Caco-2 (cell line): ENCODE measurements around the gene DSC1. TPM values are rescaled to one million over a fixed set of nuclear protein-coding genes. Genes with fewer than 3 reads are reported as not detected.

Source experiments
- BruUV-seq: library from RNA; stranded (reverse); fragments of 400-500 nt; replicated peaks from 2 replicates; lab custom pipeline; 2021; lab: Mats Ljungman, UMichigan
- CTCF ChIA-PET: fragments of 300-600 bp; sonication (Branson Sonifier 250); formaldehyde crosslinking; loops from one replicate; lab custom pipeline; 2022; ENCODE audit warnings: antibody characterized with exemption; lab: Charles Lee
- POLR2A ChIA-PET: fragments of 300-600 bp; sonication (Branson Sonifier 250); formaldehyde crosslinking; loops from one replicate; lab custom pipeline; 2022; ENCODE audit warnings: antibody characterized with exemption; lab: Charles Lee
- DNase-seq, 2 experiments: peaks; one replicate each; pipeline versions ENCODE4 v3.0.0 to v3.0.0-alpha.2; 2020 to 2022
- H3K27me3 ChIP-seq: replicated peaks from 2 replicates; pipeline ENCODE4 v1.6.0; 2011; ENCODE audit warnings: low read length; ENCODE audit not compliant: control insufficient read depth, insufficient read depth
- H3K36me3 ChIP-seq: 2 replicates; pipeline ENCODE4 v1.5.1; 2011; ENCODE audit warnings: low read length; ENCODE audit not compliant: control insufficient read depth, insufficient read depth
- H3K4me1 ChIP-seq: fragments of 250-450 bp; sonication (Bioruptor Pico); 2 replicates; pipeline ENCODE4 v1.5.1; 2020; ENCODE audit warnings: mild to moderate bottlenecking
- H3K4me3 ChIP-seq: 2 replicates; pipeline ENCODE4 v1.5.1; 2011; ENCODE audit warnings: low read depth, mild to moderate bottlenecking, control low read depth, low read length
- H3K9me3 ChIP-seq: fragments of 250-450 bp; sonication (Bioruptor Pico); 2 replicates; pipeline ENCODE4 v1.5.1; 2020; ENCODE audit warnings: mild to moderate bottlenecking, moderate library complexity
- H3K27ac Mint-ChIP-seq: one replicate; pipeline ENCODE4 v1.8.0; 2022; ENCODE audit warnings: mixed read lengths; ENCODE audit not compliant: unreplicated experiment
- H3K27me3 Mint-ChIP-seq: one replicate; pipeline ENCODE4 v1.8.0; 2022; ENCODE audit warnings: mixed read lengths; ENCODE audit not compliant: insufficient read depth, unreplicated experiment
- H3K36me3 Mint-ChIP-seq: one replicate; pipeline ENCODE4 v1.8.0; 2022; ENCODE audit warnings: mild to moderate bottlenecking, mixed read lengths; ENCODE audit not compliant: insufficient read depth, unreplicated experiment
- H3K4me1 Mint-ChIP-seq: one replicate; pipeline ENCODE4 v1.8.0; 2022; ENCODE audit warnings: low read depth, mixed read lengths; ENCODE audit not compliant: unreplicated experiment
- H3K4me3 Mint-ChIP-seq: one replicate; pipeline ENCODE4 v1.8.0; 2022; ENCODE audit warnings: mild to moderate bottlenecking, moderate library complexity, mixed read lengths; ENCODE audit not compliant: unreplicated experiment
- H3K9me3 Mint-ChIP-seq: one replicate; pipeline ENCODE4 v1.8.0; 2022; ENCODE audit warnings: mixed read lengths; ENCODE audit not compliant: unreplicated experiment
- intact Hi-C: fragments of 100-400 bp; cut with micrococcal nuclease; formaldehyde crosslinking; loops from one replicate; pipeline ENCODE4 v1.10.0; 2022; ENCODE audit not compliant: unreplicated experiment
- total RNA-seq: library from RNA; stranded (reverse); gene quantifications from 2 replicates; pipeline ENCODE4 v1.2.3, GENCODE V29; 2022
- TF ChIP-seq, protein P1 (sequence below), 2 experiments: fragments of 200-600 bp in 1 of 2; IDR thresholded peaks; 1 replicate in 1 of 2; 2 replicates in 1 of 2; pipeline versions ENCODE4 v1.5.1 to v1.8.0; 2011 to 2022; ENCODE audit warnings: antibody characterized with exemption in 1 of 2, control low read depth in 1 of 2, inconsistent platforms in 1 of 2, low read depth in 1 of 2, low read length in 1 of 2, mild to moderate bottlenecking in 1 of 2, moderate library complexity in 1 of 2; ENCODE audit not compliant: insufficient read depth in 1 of 2, severe bottlenecking in 1 of 2, unreplicated experiment in 1 of 2

The DSC1 gene
- total RNA-seq, 1 experiment from 2014 or later: 0.11 TPM

DNA sequence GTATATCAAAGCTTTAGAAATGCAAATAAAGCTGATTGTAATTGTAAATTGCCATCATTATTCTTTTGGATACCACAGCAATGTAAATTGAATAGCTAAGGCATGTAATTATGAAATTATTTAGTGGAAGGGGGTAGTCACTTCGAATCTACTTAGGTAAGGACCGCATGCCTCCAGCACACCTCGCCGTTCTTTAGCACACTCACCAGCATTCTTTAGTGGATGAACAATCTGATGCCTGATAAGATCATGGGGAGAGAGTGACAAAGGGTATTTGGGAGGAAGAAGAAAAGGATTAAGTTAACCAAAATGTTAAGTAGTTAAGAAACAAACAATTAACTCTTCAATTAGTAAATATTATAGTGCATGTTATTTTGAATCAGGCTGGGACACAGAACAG is 46.4 kb upstream of the DSC1 start:
- Mint-ChIP-seq H3K4me3 (no peak overlapping the region), H3K4me1 (peaks cover 50% of the 10 kb centered on the region), H3K36me3 (no peaks in the 10 kb centered on the region), H3K27ac (no peak overlapping the region), H3K27me3 (no peaks in the 10 kb centered on the region), H3K9me3 (peaks cover 8% of the 10 kb centered on the region)
- BruUV-seq: no TSS peak
- Histone ChIP-seq H3K36me3 (no peaks in the 10 kb centered on the region), H3K9me3 (no peaks in the 10 kb centered on the region), H3K4me3 (no peak overlapping the region), H3K4me1 (peaks cover 18% of the 10 kb centered on the region), H3K27me3 (no peaks in the 10 kb centered on the region)
- ChIA-PET CTCF (interaction anchor here (1.4 kb wide), 1 partner anchor 32 kb away, joined by 4 read pairs; no protein-coding TSS in a partner anchor), POLR2A (no interaction called here)
- TF ChIP-seq, protein P1, sequence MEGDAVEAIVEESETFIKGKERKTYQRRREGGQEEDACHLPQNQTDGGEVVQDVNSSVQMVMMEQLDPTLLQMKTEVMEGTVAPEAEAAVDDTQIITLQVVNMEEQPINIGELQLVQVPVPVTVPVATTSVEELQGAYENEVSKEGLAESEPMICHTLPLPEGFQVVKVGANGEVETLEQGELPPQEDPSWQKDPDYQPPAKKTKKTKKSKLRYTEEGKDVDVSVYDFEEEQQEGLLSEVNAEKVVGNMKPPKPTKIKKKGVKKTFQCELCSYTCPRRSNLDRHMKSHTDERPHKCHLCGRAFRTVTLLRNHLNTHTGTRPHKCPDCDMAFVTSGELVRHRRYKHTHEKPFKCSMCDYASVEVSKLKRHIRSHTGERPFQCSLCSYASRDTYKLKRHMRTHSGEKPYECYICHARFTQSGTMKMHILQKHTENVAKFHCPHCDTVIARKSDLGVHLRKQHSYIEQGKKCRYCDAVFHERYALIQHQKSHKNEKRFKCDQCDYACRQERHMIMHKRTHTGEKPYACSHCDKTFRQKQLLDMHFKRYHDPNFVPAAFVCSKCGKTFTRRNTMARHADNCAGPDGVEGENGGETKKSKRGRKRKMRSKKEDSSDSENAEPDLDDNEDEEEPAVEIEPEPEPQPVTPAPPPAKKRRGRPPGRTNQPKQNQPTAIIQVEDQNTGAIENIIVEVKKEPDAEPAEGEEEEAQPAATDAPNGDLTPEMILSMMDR (IDR thresholded peaks at IDR 0.05; ENCODE audit: insufficient read depth in 1 of 2, low read depth in 1 of 2, low read length in 1 of 2, severe bottlenecking in 1 of 2, unreplicated experiment in 1 of 2): no peak
- intact Hi-C loops: loop anchor here (5.0 to 10.0 kb wide), 3 partner anchors 53 to 303 kb away; no protein-coding TSS in a partner anchor
- no peak for DNase-seq

DNA sequence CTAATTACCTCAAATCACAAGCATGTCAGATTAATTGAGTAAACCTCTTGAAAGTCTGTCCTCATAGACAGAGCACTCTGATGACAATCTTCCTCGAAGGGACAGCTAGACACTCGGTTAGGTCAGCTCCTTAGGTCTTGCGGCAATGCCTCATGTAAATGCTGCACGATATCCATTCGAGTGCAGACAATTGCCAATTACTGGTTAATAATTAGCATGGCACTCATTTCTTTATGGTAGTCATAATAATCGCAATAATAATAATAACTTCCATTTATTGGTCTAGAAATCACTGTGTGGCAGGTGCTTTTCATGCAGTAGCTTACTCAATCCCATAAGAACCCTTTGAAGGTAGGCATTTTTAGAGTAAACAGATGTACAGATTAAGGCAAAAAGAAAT is 44.7 kb upstream of the DSC1 start:
- no peaks in the 10 kb centered on the region for H3K27me3 Mint-ChIP-seq
- H3K27me3 ChIP-seq: no peaks in the 10 kb centered on the region
- H3K36me3 Mint-ChIP-seq: no peaks in the 10 kb centered on the region
- H3K4me1 ChIP-seq: peaks cover 18% of the 10 kb centered on the region
- H3K36me3 ChIP-seq: no peaks in the 10 kb centered on the region
- H3K9me3 ChIP-seq: no peaks in the 10 kb centered on the region
- no peak overlapping the region for H3K4me3 ChIP-seq
- H3K9me3 Mint-ChIP-seq: peaks cover 8% of the 10 kb centered on the region
- CTCF ChIA-PET: interaction anchor here (1.3 kb wide), 1 partner anchor 35 kb away, joined by 4 read pairs; no protein-coding TSS in a partner anchor
- intact Hi-C loops: loop anchor here (1.0 to 10.0 kb wide), 7 partner anchors 18 to 305 kb away; no protein-coding TSS in a partner anchor
- TF ChIP-seq, protein P1 (IDR thresholded peaks at IDR 0.05; ENCODE audit: insufficient read depth in 1 of 2, low read depth in 1 of 2, low read length in 1 of 2, severe bottlenecking in 1 of 2, unreplicated experiment in 1 of 2): no peak
- H3K4me3 Mint-ChIP-seq: peak overlapping the region; percentile 69
- H3K27ac Mint-ChIP-seq: peak overlapping the region; percentile 84
- POLR2A ChIA-PET: interaction anchor here (0.5 kb wide), 1 partner anchor 83 kb away, joined by 7 read pairs; no protein-coding TSS in a partner anchor
- peak; percentile 24 to 38 for DNase-seq
- BruUV-seq: TSS peak; percentile 70
- peaks cover 50% of the 10 kb centered on the region for H3K4me1 Mint-ChIP-seq

DNA sequence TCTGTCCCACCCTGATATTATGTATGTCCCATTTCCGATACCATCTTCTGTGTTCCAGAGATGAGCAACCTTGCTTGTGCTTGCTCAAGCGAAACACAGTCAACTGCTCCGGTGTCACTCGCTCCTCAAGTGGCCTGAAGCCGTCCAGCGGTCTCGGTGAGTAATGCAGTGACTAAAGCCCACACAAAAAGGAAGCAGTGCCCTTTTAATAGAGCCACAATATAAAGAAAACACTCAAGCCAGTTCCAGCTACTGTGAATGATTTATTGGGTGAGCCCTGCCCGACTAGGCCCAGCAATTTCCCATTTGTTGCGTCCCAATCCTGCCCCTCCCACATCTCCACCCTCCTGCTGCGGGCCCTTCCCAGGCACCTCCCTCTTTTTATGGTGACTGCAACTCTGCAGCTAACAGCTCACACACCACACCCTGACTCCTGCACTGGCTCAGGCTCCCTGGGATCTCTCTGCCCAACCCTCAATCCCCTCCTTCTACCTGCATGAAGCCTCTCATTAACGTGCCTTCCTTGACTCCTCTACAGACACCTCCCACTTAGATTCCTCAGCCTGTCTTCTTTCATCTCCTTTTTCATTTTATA is 44.2 kb upstream of the DSC1 start:
- CTCF ChIA-PET: interaction anchor here (1.3 kb wide), 1 partner anchor 35 kb away, joined by 4 read pairs; no protein-coding TSS in a partner anchor
- H3K27ac Mint-ChIP-seq: peak overlapping the region; percentile 84
- TF ChIP-seq, protein P1 (IDR thresholded peaks at IDR 0.05; ENCODE audit: insufficient read depth in 1 of 2, low read depth in 1 of 2, low read length in 1 of 2, severe bottlenecking in 1 of 2, unreplicated experiment in 1 of 2): peak in 1 of 2 experiments; percentile 24

More for the DNA sequence above, 44.2 kb upstream of the DSC1 start:
- POLR2A ChIA-PET: no interaction called here
- BruUV-seq: no TSS peak
- H3K4me1 ChIP-seq: peaks cover 17% of the 10 kb centered on the region
- H3K9me3 ChIP-seq: no peaks in the 10 kb centered on the region
- peak overlapping the region; percentile 7; the same call in 1 of the 2 replicates for H3K4me3 ChIP-seq
- no peaks in the 10 kb centered on the region for H3K27me3 ChIP-seq
- DNase-seq: peak; percentile 75 to 87
- intact Hi-C loops: loop anchor here (1.0 to 10.0 kb wide), 7 partner anchors 18 to 305 kb away; no protein-coding TSS in a partner anchor
- Mint-ChIP-seq H3K36me3 (no peaks in the 10 kb centered on the region), H3K4me1 (peaks cover 50% of the 10 kb centered on the region), H3K4me3 (peak overlapping the region; percentile 69), H3K27me3 (no peaks in the 10 kb centered on the region), H3K9me3 (peaks cover 8% of the 10 kb centered on the region)
- no peaks in the 10 kb centered on the region for H3K36me3 ChIP-seq
